K562 (cell line): ENCODE measurements around the gene SIAE. TPM values are rescaled to one million over a fixed set of nuclear protein-coding genes. Genes with fewer than 3 reads are reported as not detected.

Experiments
- ATAC-seq: fragments of 200-7000 bp; cut with Tn5 transposase; 3 replicates; pipeline ENCODE4 v1.9.1; 2020; ENCODE audit warnings: moderate library complexity
- BruUV-seq: library from RNA; stranded (reverse); fragments of 400-500 nt; replicated peaks from 2 replicates; lab custom pipeline; 2021; lab: Mats Ljungman, UMichigan
- CTCF ChIA-PET: fragments of 300-600 bp; formaldehyde crosslinking; extraction: SDS; loops from one replicate; lab custom pipeline; 2021; ENCODE audit warnings: low intra/inter-chr PET ratio; lab: Yijun Ruan, JAX
- POLR2A ChIA-PET: fragments of 300-600, 350-650 bp; sonication (Branson Sonifier 250); formaldehyde crosslinking; extraction: SDS; loops from one replicate; lab custom pipeline; 2021; ENCODE audit warnings: antibody characterized with exemption, inconsistent platforms; lab: Yijun Ruan, JAX
- DNase-seq, 4 experiments: peaks; one replicate each; pipeline versions ENCODE4 v3.0.0 to v3.0.0-alpha.2; 2011 to 2018; ENCODE audit warnings: low spot score in 3 of 4, mixed read lengths in 3 of 4; ENCODE audit errors: extremely low read depth in 1 of 4
- FAIRE-seq: peaks from 2 replicates; lab custom pipeline; 2011; peaks lifted over from hg19 to GRCh38; lab: Jason Lieb, UNC
- H2AFZ ChIP-seq: 2 replicates; pipeline ENCODE4 v1.6.0; 2011; ENCODE audit warnings: low read depth, low read length, control low read depth, inconsistent platforms
- H3K27ac ChIP-seq: fragments of 200-600 bp; 3 replicates; pipeline ENCODE4 v1.8.0; 2011; ENCODE audit warnings: low read depth, mild to moderate bottlenecking, control low read depth, inconsistent platforms, low read length, moderate library complexity, mixed read lengths; ENCODE audit errors: extremely low read depth
- H3K27me3 ChIP-seq, 2 experiments: fragments of 300-600 bp in 1 of 2; 2 replicates in 1 of 2; 3 replicates in 1 of 2; pipeline versions ENCODE4 v1.6.0 to v1.8.0; 2011; ENCODE audit warnings: inconsistent platforms in 2 of 2, low read length in 2 of 2, mild to moderate bottlenecking in 1 of 2, mixed read lengths in 1 of 2, moderate library complexity in 1 of 2; ENCODE audit not compliant: control insufficient read depth in 2 of 2, insufficient read depth in 2 of 2
- H3K36me3 ChIP-seq: fragments of 300-600 bp; 3 replicates; pipeline ENCODE4 v1.8.0; 2011; ENCODE audit warnings: mild to moderate bottlenecking, low read length, inconsistent platforms; ENCODE audit not compliant: control insufficient read depth, insufficient read depth
- H3K4me1 ChIP-seq, 2 experiments: fragments of 200-600 bp in 1 of 2; replicated peaks in 1 of 2; 2 replicates in 1 of 2; 3 replicates in 1 of 2; pipeline versions ENCODE4 v1.5.1 to v1.8.0; 2011; ENCODE audit warnings: inconsistent platforms in 2 of 2, low read length in 2 of 2, mild to moderate bottlenecking in 1 of 2, mixed read lengths in 1 of 2, moderate library complexity in 1 of 2; ENCODE audit not compliant: control insufficient read depth in 2 of 2, insufficient read depth in 2 of 2
- H3K4me2 ChIP-seq: 2 replicates; pipeline ENCODE4 v1.6.1; 2011; ENCODE audit warnings: low read length, control low read depth, inconsistent platforms, mixed read lengths; ENCODE audit not compliant: insufficient read depth
- H3K4me3 ChIP-seq: fragments of 200-600 bp; sonication (generic), shearing (Covaris generic); 2 replicates; pipeline ENCODE4 v1.5.1; 2016; ENCODE audit warnings: control low read depth, inconsistent platforms
- H3K79me2 ChIP-seq: fragments of 200-600 bp; 3 replicates; pipeline ENCODE4 v1.8.0; 2011; ENCODE audit warnings: low read length, inconsistent platforms; ENCODE audit not compliant: control insufficient read depth, insufficient read depth
- H3K9ac ChIP-seq, 2 experiments: 2 replicates each; pipeline versions ENCODE4 v1.6.0 to v1.6.1; 2011; ENCODE audit warnings: low read depth in 2 of 2, low read length in 2 of 2, control low read depth in 1 of 2, inconsistent platforms in 1 of 2, mild to moderate bottlenecking in 1 of 2, mixed read lengths in 1 of 2; ENCODE audit not compliant: insufficient read depth in 1 of 2
- H3K9me1 ChIP-seq: one replicate; pipeline ENCODE4 v1.6.0; 2011; ENCODE audit warnings: inconsistent platforms, mild to moderate bottlenecking, low read length, moderate library complexity; ENCODE audit not compliant: control insufficient read depth, insufficient read depth
- H3K9me3 ChIP-seq: replicated peaks from 2 replicates; pipeline ENCODE4 v1.5.1; 2011; ENCODE audit warnings: low read depth, low read length, inconsistent platforms; ENCODE audit not compliant: control insufficient read depth, insufficient read depth
- H4K20me1 ChIP-seq: replicated peaks from 2 replicates; pipeline ENCODE4 v1.6.1; 2011; ENCODE audit warnings: low read length, inconsistent platforms, mixed read lengths; ENCODE audit not compliant: control insufficient read depth, insufficient read depth
- EP400 ChIP-seq: fragments of 450-650 bp; IDR thresholded peaks from 2 replicates; pipeline ENCODE4 v1.6.1; 2017; ENCODE audit warnings: antibody characterized with exemption, mild to moderate bottlenecking, moderate library complexity
- FOXJ3 ChIP-seq: sonication (generic); formaldehyde crosslinking; IDR thresholded peaks from 2 replicates; pipeline ENCODE4 v1.4.0; 2020; ENCODE audit warnings: mild to moderate bottlenecking, missing genetic modification reagents
- HOXB6 ChIP-seq: fragments of 250-450 bp; sonication (Bioruptor Pico); IDR thresholded peaks from 2 replicates; pipeline ENCODE4 v1.5.1; 2022; ENCODE audit warnings: mild to moderate bottlenecking, borderline replicate concordance
- PHTF2 ChIP-seq: fragments of 250-450 bp; sonication (Bioruptor Pico); IDR thresholded peaks from 2 replicates; pipeline ENCODE4 v1.5.0; 2021; ENCODE audit warnings: mild to moderate bottlenecking
- SREBF2 ChIP-seq: sonication (generic); formaldehyde crosslinking; IDR thresholded peaks from 2 replicates; pipeline ENCODE4 v1.4.0; 2020; ENCODE audit warnings: mild to moderate bottlenecking, missing genetic modification reagents
- ZNF124 ChIP-seq: sonication (generic); formaldehyde crosslinking; IDR thresholded peaks from 2 replicates; pipeline ENCODE4 v1.8.1; 2022; ENCODE audit warnings: missing genetic modification reagents
- ZNF311 ChIP-seq: fragments of 250-450 bp; sonication (Bioruptor Pico); IDR thresholded peaks from 2 replicates; pipeline ENCODE4 v1.4.0; 2020; ENCODE audit warnings: mild to moderate bottlenecking, moderate library complexity
- WGBS: fragments of 100-300 bp; shearing (Covaris generic); methylation state at CpG from one replicate; pipeline ENCODE4 v1.1.6; 2016; ENCODE audit warnings: low coverage, mixed read lengths; ENCODE audit not compliant: insufficient coverage; ENCODE audit errors: missing lambda C conversion rate; 5-methylcytosine and 5-hydroxymethylcytosine counted together
- in situ Hi-C: fragments of 300-500 bp; cut with MboI; formaldehyde crosslinking; loops from 4 replicates; pipeline ENCODE4 v1.15.0; 2018; ENCODE audit warnings: inconsistent platforms, mixed read lengths
- intact Hi-C: fragments of 100-400 bp; cut with micrococcal nuclease; formaldehyde crosslinking; loops from 2 replicates; pipeline ENCODE4 v1.14.2; 2022
- polyA plus RNA-seq, 8 experiments: library from polyadenylated mRNA; depleted of rRNA in 4 of 8; stranded (reverse) in 5 of 8; unstranded in 3 of 8; fragments of >200 nt; fragmentation: Nextera tagmentation in 2 of 8; fragmentation: Illumina TruSeq in 1 of 8; extraction: Ambion mirVana in 2 of 8; extraction: Trizol in 1 of 8; gene quantifications; 2 replicates each; pipeline versions ENCODE4 v1.2.1 to v1.2.3, GENCODE V29; 2011 to 2014; ENCODE audit warnings: inconsistent platforms in 1 of 8, missing spikeins in 1 of 8
- total RNA-seq, 7 experiments: library from RNA; depleted of rRNA in 6 of 7; stranded (reverse); fragments of >200 nt in 6 of 7; fragmentation: Illumina TruSeq in 2 of 7; extraction: Trizol in 2 of 7; gene quantifications; 2 replicates each; pipeline versions ENCODE4 v1.2.1 to v1.2.3, GENCODE V29; 2011 to 2021; ENCODE audit warnings: low replicate concordance in 1 of 7
- TF ChIP-seq, protein P1 (sequence below), 2 experiments: fragments of 450-650 bp; formaldehyde crosslinking in 1 of 2; IDR thresholded peaks; 2 replicates each; pipeline versions ENCODE4 v1.4.0 to v1.6.1; 2014 to 2020; ENCODE audit warnings: mild to moderate bottlenecking in 2 of 2, borderline replicate concordance in 1 of 2, low read depth in 1 of 2

The SIAE gene
- total and polyA plus RNA-seq, 9 of the 15 experiments (the other 6 are each of a cell fraction or from before 2014, with no cell fraction given): 0.89 to 9.6 (median 3.7) TPM

DNA sequence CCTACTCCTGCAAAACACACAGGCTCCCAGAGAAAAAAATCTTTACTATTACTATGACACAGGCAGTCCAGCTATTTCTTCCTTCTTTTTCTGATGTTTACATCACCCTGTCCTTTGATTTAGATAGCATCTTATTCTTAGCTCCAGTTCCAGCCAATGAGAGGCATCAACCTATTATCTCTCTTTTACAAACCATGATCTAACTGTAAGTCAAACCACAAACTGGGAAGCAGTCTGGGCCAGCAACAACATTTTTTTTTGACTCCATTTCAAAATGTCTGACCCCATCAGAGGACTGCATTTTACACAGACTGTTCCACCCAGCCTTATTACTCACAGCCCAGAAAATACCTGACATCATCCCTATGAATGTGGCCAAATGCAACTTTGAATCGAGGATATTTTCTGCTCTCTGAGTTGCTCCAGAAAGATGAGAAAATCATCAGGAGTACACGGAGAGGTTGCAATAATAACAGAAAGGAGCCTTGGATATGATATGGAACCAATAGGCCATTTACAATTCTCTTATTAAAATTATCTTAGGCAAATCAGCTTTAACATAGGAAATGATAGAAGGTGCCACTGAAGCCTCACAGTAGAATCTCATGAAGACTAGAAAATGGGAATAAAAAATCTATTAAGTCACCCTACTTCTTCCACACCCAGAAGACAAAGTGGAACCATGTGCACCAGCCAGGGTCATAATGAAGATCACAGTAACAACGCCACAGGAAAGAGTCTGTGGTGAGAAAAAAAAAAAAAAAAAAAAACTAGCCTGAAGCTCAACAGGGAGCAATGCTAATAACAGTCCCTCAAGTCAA is 29.7 kb downstream of the SIAE start:
- Histone ChIP-seq H3K4me2 (peak overlapping the region; percentile 58), H3K9ac (peak overlapping the region in 1 of 2 experiments; percentile 43; a peak in 2 of 4 replicates), H3K4me3 (no peak overlapping the region), H3K36me3 (no peaks in the 10 kb centered on the region), H3K79me2 (no peaks in the 10 kb centered on the region), H3K9me1 (no peaks in the 10 kb centered on the region), H3K27me3 (no peaks in the 10 kb centered on the region), H3K4me1 (peaks cover 0 to 28% of the 10 kb centered on the region in 2 experiments; a peak in 4 of 5 replicates), H3K27ac (peak overlapping the region; percentile 81), H3K9me3 (peaks cover 8% of the 10 kb centered on the region; the same call in 1 of the 2 replicates), H4K20me1 (no peaks in the 10 kb centered on the region), H2AFZ (peak overlapping the region; percentile 96)
- ChIA-PET POLR2A (interaction anchor here (0.6 to 1.4 kb wide), 9 partner anchors 12 to 473 kb away, joined by 3 to 4 read pairs (median 3); partner anchors contain the start of genes SPA17 and TBRG1), CTCF (interaction anchor here (0.6 to 2.5 kb wide), 8 partner anchors 120 to 231 kb away, joined by 3 to 35 read pairs (median 5); no protein-coding TSS in a partner anchor)
- WGBS: 3% methylated on average over 3 of the region's 3 CpGs
- DNase-seq (peak; percentile 51 to 70 (median 59)), ATAC-seq (peak; percentile 81), FAIRE-seq (no peak)
- BruUV-seq: no TSS peak
- in situ Hi-C loops (no loop called here), intact Hi-C loops (loop anchor here (1.0 to 5.0 kb wide), 6 partner anchors 22 to 227 kb away; partner anchors contain the start of gene TBRG1)
- TF ChIP-seq ZNF124 (CRISPR knock-in tag) (no peak), PHTF2 (no peak), ZNF311 (CRISPR knock-in tag) (peak; percentile 72; the same call in 1 of the 2 replicates), SREBF2 (no peak), EP400 (peak; percentile 38), FOXJ3 (CRISPR knock-in tag) (no peak), HOXB6 (no peak)
- TF ChIP-seq, protein P1, sequence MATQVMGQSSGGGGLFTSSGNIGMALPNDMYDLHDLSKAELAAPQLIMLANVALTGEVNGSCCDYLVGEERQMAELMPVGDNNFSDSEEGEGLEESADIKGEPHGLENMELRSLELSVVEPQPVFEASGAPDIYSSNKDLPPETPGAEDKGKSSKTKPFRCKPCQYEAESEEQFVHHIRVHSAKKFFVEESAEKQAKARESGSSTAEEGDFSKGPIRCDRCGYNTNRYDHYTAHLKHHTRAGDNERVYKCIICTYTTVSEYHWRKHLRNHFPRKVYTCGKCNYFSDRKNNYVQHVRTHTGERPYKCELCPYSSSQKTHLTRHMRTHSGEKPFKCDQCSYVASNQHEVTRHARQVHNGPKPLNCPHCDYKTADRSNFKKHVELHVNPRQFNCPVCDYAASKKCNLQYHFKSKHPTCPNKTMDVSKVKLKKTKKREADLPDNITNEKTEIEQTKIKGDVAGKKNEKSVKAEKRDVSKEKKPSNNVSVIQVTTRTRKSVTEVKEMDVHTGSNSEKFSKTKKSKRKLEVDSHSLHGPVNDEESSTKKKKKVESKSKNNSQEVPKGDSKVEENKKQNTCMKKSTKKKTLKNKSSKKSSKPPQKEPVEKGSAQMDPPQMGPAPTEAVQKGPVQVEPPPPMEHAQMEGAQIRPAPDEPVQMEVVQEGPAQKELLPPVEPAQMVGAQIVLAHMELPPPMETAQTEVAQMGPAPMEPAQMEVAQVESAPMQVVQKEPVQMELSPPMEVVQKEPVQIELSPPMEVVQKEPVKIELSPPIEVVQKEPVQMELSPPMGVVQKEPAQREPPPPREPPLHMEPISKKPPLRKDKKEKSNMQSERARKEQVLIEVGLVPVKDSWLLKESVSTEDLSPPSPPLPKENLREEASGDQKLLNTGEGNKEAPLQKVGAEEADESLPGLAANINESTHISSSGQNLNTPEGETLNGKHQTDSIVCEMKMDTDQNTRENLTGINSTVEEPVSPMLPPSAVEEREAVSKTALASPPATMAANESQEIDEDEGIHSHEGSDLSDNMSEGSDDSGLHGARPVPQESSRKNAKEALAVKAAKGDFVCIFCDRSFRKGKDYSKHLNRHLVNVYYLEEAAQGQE (IDR thresholded peaks at IDR 0.05; ENCODE audit: borderline replicate concordance): peak; percentile 47; the same call in 1 of the 2 replicates
- TF ChIP-seq, protein P1 (CRISPR knock-in tag; IDR thresholded peaks at IDR 0.05; ENCODE audit: low read depth): no peak
